ENCODE results near the gene ANK2. TPM values are rescaled to one million over a fixed set of nuclear protein-coding genes. Genes with fewer than 3 reads are reported as not detected.

The ANK2 gene
- polyA plus RNA-seq, 1 experiment = 1.3 TPM

DNA sequence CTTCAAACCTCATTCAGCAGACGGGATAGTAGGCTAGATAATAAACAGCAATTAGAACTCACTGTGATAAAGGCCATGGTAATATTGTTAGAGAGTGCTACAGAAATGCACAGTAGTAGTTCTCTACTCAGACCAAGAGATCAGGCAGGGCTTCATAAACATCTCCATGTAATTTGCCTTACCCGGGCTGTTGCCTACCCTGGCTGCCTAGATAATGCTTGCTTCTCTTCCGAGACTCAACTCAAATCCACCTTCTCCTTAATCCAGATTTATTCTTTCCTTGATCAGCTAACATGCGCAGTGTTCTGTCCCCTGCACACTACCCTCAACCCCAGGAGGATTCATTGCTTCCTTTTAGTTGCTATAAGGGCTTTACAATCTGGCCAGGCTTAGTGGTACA is 21.8 kb downstream of the ANK2 start:
- DNase-seq (ENCODE audit: low read depth, low spot score) = no peak
- Histone ChIP-seq H3K27me3 (ENCODE audit: control insufficient read depth, insufficient read depth, low read length) (no peaks in the 10 kb centered on the region), H3K4me3 (ENCODE audit: low read depth, low read length) (no peak overlapping the region), H3K9me3 (ENCODE audit: control insufficient read depth, insufficient read depth, low read length) (no peaks in the 10 kb centered on the region), H3K27ac (ENCODE audit: low read depth, low read length) (no peak overlapping the region)
- POLR2A ChIA-PET = no interaction called here
- CTCF ChIA-PET = no interaction called here
- no peak for TF ChIP-seq CTCF (IDR thresholded peaks at IDR 0.05; ENCODE audit: low read depth, low read length)

DNA sequence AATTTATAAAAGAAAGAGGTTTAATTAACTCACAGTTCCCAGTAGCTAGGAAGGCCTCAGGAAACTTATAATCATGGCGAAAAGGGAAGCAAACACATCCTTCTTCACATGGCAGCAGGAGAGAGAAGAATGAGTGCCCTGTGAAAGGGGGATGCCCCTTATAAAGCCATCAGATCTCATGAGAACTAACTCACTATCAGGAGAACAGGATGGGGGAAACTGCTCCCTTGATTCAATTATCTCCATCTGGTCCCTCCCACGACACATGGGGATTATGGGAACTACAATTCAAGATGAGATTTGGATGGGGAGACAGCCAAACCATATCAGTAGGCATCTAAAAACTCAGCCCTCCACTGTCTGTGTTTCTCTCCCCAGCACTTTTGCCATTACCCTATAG is 22.4 kb downstream of the ANK2 start:
- Histone ChIP-seq H3K27ac (ENCODE audit: low read depth, low read length) (no peak overlapping the region), H3K9me3 (ENCODE audit: control insufficient read depth, insufficient read depth, low read length) (no peaks in the 10 kb centered on the region), H3K27me3 (ENCODE audit: control insufficient read depth, insufficient read depth, low read length) (no peaks in the 10 kb centered on the region), H3K4me3 (ENCODE audit: low read depth, low read length) (no peak overlapping the region)
- ChIA-PET POLR2A (no interaction called here), CTCF (no interaction called here)
- TF ChIP-seq CTCF (IDR thresholded peaks at IDR 0.05; ENCODE audit: low read depth, low read length) = no peak
- no peak for DNase-seq (ENCODE audit: low read depth, low spot score)

DNA sequence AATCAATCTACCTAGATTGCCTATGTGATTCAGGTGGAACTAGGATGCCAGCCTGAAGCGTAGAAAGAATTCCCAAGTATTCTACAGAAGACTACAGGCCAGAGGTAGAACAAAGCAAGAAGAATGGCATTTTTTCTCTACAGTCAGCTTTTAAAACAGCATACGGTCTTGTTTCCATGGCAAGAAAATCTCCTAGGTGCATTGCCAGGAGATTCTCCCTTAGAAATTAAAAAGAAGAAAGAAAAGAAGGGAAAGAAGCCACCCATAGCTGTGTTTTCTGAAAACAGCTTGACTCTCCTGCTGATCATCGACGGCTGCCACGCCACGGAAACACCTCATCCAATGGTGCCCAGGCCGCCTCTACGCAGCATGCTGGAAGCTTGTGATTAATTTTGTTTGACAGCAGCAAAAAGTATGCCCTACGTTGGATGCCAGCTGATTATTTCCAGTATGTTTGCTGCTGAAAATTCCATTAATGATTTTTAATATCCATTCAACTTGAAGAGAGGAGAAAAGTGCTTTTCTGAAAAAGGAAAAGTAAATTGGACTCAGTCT is 24.1 kb downstream of the ANK2 start:
- Histone ChIP-seq H3K27ac (ENCODE audit: low read depth, low read length) (no peak overlapping the region), H3K27me3 (ENCODE audit: control insufficient read depth, insufficient read depth, low read length) (no peaks in the 10 kb centered on the region), H3K4me3 (ENCODE audit: low read depth, low read length) (no peak overlapping the region), H3K9me3 (ENCODE audit: control insufficient read depth, insufficient read depth, low read length) (no peaks in the 10 kb centered on the region)
- POLR2A ChIA-PET = no interaction called here
- no peak for TF ChIP-seq CTCF (IDR thresholded peaks at IDR 0.05; ENCODE audit: low read depth, low read length)
- CTCF ChIA-PET = no interaction called here
- DNase-seq (ENCODE audit: low read depth, low spot score) = no peak

- H3K4me3 ChIP-seq (ENCODE audit: low read depth, low read length) = no peak overlapping the region
- ChIA-PET CTCF (no interaction called here), POLR2A (no interaction called here)
- no peak overlapping the region for H3K27ac ChIP-seq (ENCODE audit: low read depth, low read length)
- no peak for TF ChIP-seq CTCF (IDR thresholded peaks at IDR 0.05; ENCODE audit: low read depth, low read length)
- no peaks in the 10 kb centered on the region for H3K9me3 ChIP-seq (ENCODE audit: control insufficient read depth, insufficient read depth, low read length)
- DNase-seq (ENCODE audit: low read depth, low spot score) = no peak
- H3K27me3 ChIP-seq (ENCODE audit: control insufficient read depth, insufficient read depth, low read length) = no peaks in the 10 kb centered on the region
Observed at GRCh38 chr4:113077575-113077974, 28.1 kb downstream of the ANK2 start.

GRCh38 chr4:113078066-113078465 is 28.6 kb downstream of the ANK2 start:
- POLR2A ChIA-PET = no interaction called here

More at GRCh38 chr4:113078066-113078465, 28.6 kb downstream of the ANK2 start:
- TF ChIP-seq CTCF (IDR thresholded peaks at IDR 0.05; ENCODE audit: low read depth, low read length) = no peak
- no peak for DNase-seq (ENCODE audit: low read depth, low spot score)
- Histone ChIP-seq H3K9me3 (ENCODE audit: control insufficient read depth, insufficient read depth, low read length) (no peaks in the 10 kb centered on the region), H3K4me3 (ENCODE audit: low read depth, low read length) (no peak overlapping the region), H3K27me3 (ENCODE audit: control insufficient read depth, insufficient read depth, low read length) (no peaks in the 10 kb centered on the region), H3K27ac (ENCODE audit: low read depth, low read length) (no peak overlapping the region)
- CTCF ChIA-PET = no interaction called here

Measured in AG04450 (cell line).